PC-9 (cell line): ENCODE measurements around the gene AADACL4.

Source experiments
- CTCF ChIP-seq: fragments of 200-600 bp; sonication (generic); conservative IDR thresholded peaks from 2 replicates; pipeline ENCODE4 v1.6.1; 2017; ENCODE audit warnings: mixed run types, antibody characterized with exemption, mild to moderate bottlenecking, moderate library complexity
- EZH2 ChIP-seq: fragments of 200-600 bp; sonication (generic); IDR thresholded peaks from 2 replicates; pipeline ENCODE4 v1.8.0; 2017; ENCODE audit warnings: antibody characterized with exemption, low read depth

- TF ChIP-seq CTCF (no peak), EZH2 (no peak)
Observed at GRCh38 chr1:12620488-12620865, 23.4 kb upstream of the AADACL4 start.
